IMR-90 (cell line): Measurements from ENCODE around the gene RPL10. TPM values are rescaled to one million over a fixed set of nuclear protein-coding genes. Genes with fewer than 3 reads are reported as not detected.

ENCODE experiments used
- ATAC-seq: fragments of 200-7000 bp; cut with Tn5 transposase; 2 replicates; pipeline ENCODE4 v1.9.1; 2020; ENCODE audit warnings: low read depth, mild to moderate bottlenecking, moderate library complexity
- BruUV-seq: library from RNA; stranded (reverse); fragments of 400-500 nt; replicated peaks from 2 replicates; lab custom pipeline; 2021; lab: Mats Ljungman, UMichigan
- CTCF ChIA-PET: fragments of 300-600 bp; formaldehyde crosslinking; extraction: SDS; loops from one replicate; lab custom pipeline; 2021; ENCODE audit warnings: antibody characterized with exemption; lab: Yijun Ruan, JAX
- POLR2A ChIA-PET: fragments of 300-600 bp; sonication (Branson Sonifier 250); formaldehyde crosslinking; loops from one replicate; lab custom pipeline; 2022; ENCODE audit warnings: antibody characterized with exemption; ENCODE audit not compliant: unreplicated experiment; lab: Charles Lee
- DNase-seq: peaks from one replicate; pipeline ENCODE4 v3.0.0; 2013
- H2AFZ ChIP-seq: replicated peaks from 2 replicates; pipeline ENCODE3; 2013; ENCODE audit warnings: low read length, mild to moderate bottlenecking; ENCODE audit not compliant: poor library complexity
- H2AK5ac ChIP-seq: 2 replicates; pipeline ENCODE4 v1.6.1; 2013; ENCODE audit warnings: low read depth, low read length, inconsistent platforms
- H2AK9ac ChIP-seq: replicated peaks from 2 replicates; pipeline ENCODE3; 2013; ENCODE audit warnings: mild to moderate bottlenecking, low read depth, low read length, moderate library complexity; ENCODE audit not compliant: poor library complexity
- H2BK120ac ChIP-seq: 2 replicates; pipeline ENCODE4 v1.6.1; 2013; ENCODE audit warnings: low read depth, low read length, inconsistent platforms
- H2BK15ac ChIP-seq: 3 replicates; pipeline ENCODE4 v1.6.1; 2013; ENCODE audit warnings: low read depth, low read length, inconsistent platforms
- H2BK20ac ChIP-seq: 2 replicates; pipeline ENCODE4 v1.6.1; 2013; ENCODE audit warnings: low read depth, mild to moderate bottlenecking, inconsistent platforms, low read length, moderate library complexity
- H2BK5ac ChIP-seq: 2 replicates; pipeline ENCODE4 v1.6.1; 2013; ENCODE audit warnings: mild to moderate bottlenecking, low read depth, low read length, inconsistent platforms; ENCODE audit not compliant: poor library complexity, severe bottlenecking
- H3K14ac ChIP-seq: replicated peaks from 2 replicates; pipeline ENCODE4 v1.6.1; 2013; ENCODE audit warnings: low read depth, low read length, inconsistent platforms
- H3K18ac ChIP-seq: 2 replicates; pipeline ENCODE4 v1.6.1; 2013; ENCODE audit warnings: low read depth, low read length, control low read depth
- H3K23ac ChIP-seq: 2 replicates; pipeline ENCODE4 v1.6.1; 2013; ENCODE audit warnings: low read depth, low read length, inconsistent platforms
- H3K27ac ChIP-seq: 2 replicates; pipeline ENCODE4 v1.5.1; 2013; ENCODE audit warnings: mild to moderate bottlenecking, control low read depth, low read length; ENCODE audit not compliant: insufficient read depth
- H3K27me3 ChIP-seq: 2 replicates; pipeline ENCODE4 v1.6.1; 2013; ENCODE audit warnings: low read length; ENCODE audit not compliant: control insufficient read depth, insufficient read depth
- H3K36me3 ChIP-seq: 2 replicates; pipeline ENCODE4 v1.6.1; 2013; ENCODE audit warnings: low read length, mixed read lengths; ENCODE audit not compliant: control insufficient read depth, insufficient read depth
- H3K4ac ChIP-seq: 2 replicates; pipeline ENCODE4 v1.6.1; 2013; ENCODE audit warnings: low read depth, low read length, inconsistent platforms
- H3K4me1 ChIP-seq: 2 replicates; pipeline ENCODE4 v1.6.1; 2013; ENCODE audit warnings: low read length, mixed read lengths; ENCODE audit not compliant: control insufficient read depth, insufficient read depth
- H3K4me2 ChIP-seq: 2 replicates; pipeline ENCODE4 v1.6.1; 2013; ENCODE audit warnings: low read depth, mild to moderate bottlenecking, control low read depth, low read length, moderate library complexity
- H3K4me3 ChIP-seq: 2 replicates; pipeline ENCODE4 v1.5.1; 2013; ENCODE audit warnings: low read depth, mild to moderate bottlenecking, control low read depth, low read length, moderate library complexity; ENCODE audit not compliant: insufficient read depth
- H3K56ac ChIP-seq: 2 replicates; pipeline ENCODE4 v1.6.1; 2013; ENCODE audit warnings: low read length, inconsistent platforms; ENCODE audit not compliant: insufficient read depth; ENCODE audit errors: extremely low read depth
- H3K79me1 ChIP-seq, 2 experiments: 2 replicates each; pipeline ENCODE4 v1.6.1; 2013; ENCODE audit warnings: low read length in 2 of 2, inconsistent platforms in 1 of 2, low read depth in 1 of 2
- H3K9ac ChIP-seq: 2 replicates; pipeline ENCODE4 v1.6.1; 2013; ENCODE audit warnings: low read depth, low read length, control low read depth
- H3K9me1 ChIP-seq: 2 replicates; pipeline ENCODE4 v1.6.1; 2013; ENCODE audit warnings: low read length, inconsistent platforms; ENCODE audit not compliant: insufficient read depth
- H3K9me3 ChIP-seq: 2 replicates; pipeline ENCODE4 v1.6.1; 2013; ENCODE audit warnings: low read length; ENCODE audit not compliant: control insufficient read depth, insufficient read depth
- H4K20me1 ChIP-seq: 2 replicates; pipeline ENCODE4 v1.6.1; 2013; ENCODE audit warnings: low read length, inconsistent platforms; ENCODE audit not compliant: insufficient read depth
- H4K5ac ChIP-seq: 2 replicates; pipeline ENCODE4 v1.6.1; 2013; ENCODE audit warnings: mild to moderate bottlenecking, low read depth, low read length, control low read depth
- H4K8ac ChIP-seq, 2 experiments: 2 replicates each; pipeline ENCODE4 v1.6.1; 2013; ENCODE audit warnings: low read depth in 2 of 2, low read length in 2 of 2, control low read depth in 1 of 2, inconsistent platforms in 1 of 2
- H4K91ac ChIP-seq: 2 replicates; pipeline ENCODE4 v1.6.1; 2013; ENCODE audit warnings: low read depth, low read length, inconsistent platforms; ENCODE audit not compliant: insufficient read depth
- BHLHE40 ChIP-seq: fragments of 150-350 bp; IDR thresholded peaks from 2 replicates; pipeline ENCODE4 v1.6.1; 2016; ENCODE audit warnings: mild to moderate bottlenecking, low read depth, low read length
- CEBPB ChIP-seq: IDR thresholded peaks from 2 replicates; pipeline ENCODE4 v1.6.1; 2012; ENCODE audit warnings: low read depth, low read length, improper control_type of control experiment
- CHD1 ChIP-seq: IDR thresholded peaks from 2 replicates; pipeline ENCODE4 v1.6.1; 2012; ENCODE audit warnings: low read depth, low read length, improper control_type of control experiment
- CTCF ChIP-seq: conservative IDR thresholded peaks from 2 replicates; pipeline ENCODE4 v1.5.1; 2012; ENCODE audit warnings: mild to moderate bottlenecking, low read depth, low read length, improper control_type of control experiment
- FOS ChIP-seq: fragments of 150-350 bp; IDR thresholded peaks from 2 replicates; pipeline ENCODE4 v1.6.1; 2016; ENCODE audit warnings: low read depth, low read length
- MAFK ChIP-seq: IDR thresholded peaks from 2 replicates; pipeline ENCODE4 v1.6.1; 2012; ENCODE audit warnings: low read depth, low read length, improper control_type of control experiment
- MAZ ChIP-seq: IDR thresholded peaks from 2 replicates; pipeline ENCODE4 v1.6.1; 2012; ENCODE audit warnings: low read depth, mild to moderate bottlenecking, low read length, improper control_type of control experiment, moderate library complexity, borderline replicate concordance
- MXI1 ChIP-seq: IDR thresholded peaks from 2 replicates; pipeline ENCODE4 v1.6.1; 2012; ENCODE audit warnings: low read depth, mild to moderate bottlenecking, low read length, moderate library complexity, borderline replicate concordance
- POLR2A ChIP-seq: IDR thresholded peaks from 2 replicates; pipeline ENCODE4 v1.6.1; 2012; ENCODE audit warnings: mild to moderate bottlenecking, low read depth, low read length
- RAD21 ChIP-seq: IDR thresholded peaks from 2 replicates; pipeline ENCODE4 v1.6.1; 2012; ENCODE audit warnings: low read length, improper control_type of control experiment
- RCOR1 ChIP-seq: IDR thresholded peaks from 2 replicates; pipeline ENCODE4 v1.6.1; 2012; ENCODE audit warnings: mild to moderate bottlenecking, low read length, improper control_type of control experiment; ENCODE audit not compliant: insufficient replicate concordance
- SMC3 ChIP-seq: fragments of 150-350 bp; IDR thresholded peaks from 2 replicates; pipeline ENCODE4 v1.6.1; 2016; ENCODE audit warnings: low read depth, mild to moderate bottlenecking, antibody characterized with exemption, low read length, moderate library complexity
- WGBS, 2 experiments: methylation state at CpG; one replicate each; pipeline versions ENCODE4 v1.1.5 to v1.1.7; 2013; ENCODE audit warnings: missing lambda C conversion rate in 2 of 2; ENCODE audit not compliant: insufficient read length in 1 of 2; ENCODE audit errors: extremely low coverage in 2 of 2; 5-methylcytosine and 5-hydroxymethylcytosine counted together
- dilution Hi-C: fragments of 300-500 bp; cut with HindIII; formaldehyde crosslinking; loops from one replicate; pipeline ENCODE4 v1.14.3; 2018; ENCODE audit warnings: low sequenced_read_pairs; ENCODE audit not compliant: unreplicated experiment
- in situ Hi-C: fragments of 300-500 bp; cut with MboI; formaldehyde crosslinking; loops from 3 replicates; pipeline ENCODE4 v1.14.3; 2019; ENCODE audit warnings: low sequenced_read_pairs, inconsistent platforms, mixed read lengths
- intact Hi-C: fragments of 100-400 bp; cut with micrococcal nuclease; formaldehyde crosslinking; loops from 2 replicates; pipeline ENCODE4 v1.10.0; 2022
- polyA plus RNA-seq, 3 experiments: library from polyadenylated mRNA; depleted of rRNA; stranded (reverse); fragments of >200 nt; gene quantifications; 2 replicates each; pipeline ENCODE4 v1.2.3, GENCODE V29; 2012; ENCODE audit warnings: low replicate concordance in 1 of 3
- total RNA-seq: library from RNA; depleted of rRNA; stranded (reverse); fragments of >200 nt; gene quantifications from 2 replicates; pipeline ENCODE4 v1.2.3, GENCODE V29; 2012
- TF ChIP-seq, protein P1 (sequence below): fragments of 150-350 bp; IDR thresholded peaks from 2 replicates; pipeline ENCODE4 v1.6.1; 2016; ENCODE audit warnings: low read depth, mild to moderate bottlenecking, low read length, moderate library complexity, borderline replicate concordance
- TF ChIP-seq, protein P2 (sequence below): fragments of 150-350 bp; IDR thresholded peaks from 2 replicates; pipeline ENCODE4 v1.6.1; 2017; ENCODE audit warnings: mild to moderate bottlenecking, antibody characterized with exemption, low read length, low read depth

RPL10 gene
- total and polyA plus RNA-seq, 2 of the 4 experiments (the other 2 are of a cell fraction): 1,582 to 7,467 TPM

DNA sequence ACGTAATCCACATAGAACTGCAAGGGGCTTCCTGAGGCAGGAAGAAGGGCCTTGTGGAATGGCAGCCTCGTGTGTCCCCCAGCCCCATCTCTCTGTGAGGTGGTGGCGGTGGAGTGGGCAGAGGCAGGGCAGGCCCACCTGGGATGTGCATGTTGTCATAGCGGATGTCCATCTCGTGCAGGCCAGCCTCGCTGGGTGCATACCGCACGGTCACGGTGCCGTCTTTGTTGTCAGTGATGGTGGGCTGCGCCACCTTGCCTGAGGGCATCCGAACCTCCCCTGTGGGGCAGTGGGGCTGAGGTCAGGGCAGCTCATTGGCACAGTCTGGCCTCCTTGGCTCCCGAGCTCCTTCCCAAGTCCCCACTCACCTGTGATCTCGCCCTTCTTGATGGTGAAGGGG, 44.2 kb upstream of the RPL10 start:
- no peak overlapping the region for H4K5ac ChIP-seq
- H2BK20ac ChIP-seq: no peak overlapping the region
- no peak overlapping the region for H2BK15ac ChIP-seq
- peak overlapping the region; percentile 56 for H2AFZ ChIP-seq
- H3K27me3 ChIP-seq: no peaks in the 10 kb centered on the region
- no peak overlapping the region for H2BK120ac ChIP-seq
- no peak overlapping the region for H4K91ac ChIP-seq
- H3K4ac ChIP-seq: no peak overlapping the region
- no peak overlapping the region for H3K27ac ChIP-seq
- ChIA-PET POLR2A (no interaction called here), CTCF (no interaction called here)
- no peak overlapping the region for H3K4me2 ChIP-seq
- no peak overlapping the region for H2AK9ac ChIP-seq
- H3K9ac ChIP-seq: no peak overlapping the region
- no peak overlapping the region for H3K14ac ChIP-seq
- BruUV-seq: no TSS peak
- ATAC-seq (no peak; the same call in 1 of the 2 replicates), DNase-seq (no peak)
- no peak overlapping the region for H2BK5ac ChIP-seq
- no peaks in the 10 kb centered on the region for H3K9me1 ChIP-seq
- H3K18ac ChIP-seq: no peak overlapping the region
- peaks cover 100% of the 10 kb centered on the region for H4K20me1 ChIP-seq
- H2AK5ac ChIP-seq: no peak overlapping the region
- no peak overlapping the region for H3K4me3 ChIP-seq
- H3K23ac ChIP-seq: no peak overlapping the region
- H3K79me1 ChIP-seq: peaks cover 10 to 45% of the 10 kb centered on the region in 2 experiments; a peak in 3 of 4 replicates
- intact Hi-C loops (no loop called here), dilution Hi-C loops (no loop called here), in situ Hi-C loops (no loop called here)
- WGBS, 2 experiments: 68% methylated on average over 2 of the region's 14 CpGs; no CpG with 5 or more reads in 1 of the 2 experiments
- H3K4me1 ChIP-seq: no peaks in the 10 kb centered on the region
- H3K56ac ChIP-seq: no peak overlapping the region
- no peaks in the 10 kb centered on the region for H3K9me3 ChIP-seq
- H4K8ac ChIP-seq: no peak overlapping the region
- peaks cover 98% of the 10 kb centered on the region for H3K36me3 ChIP-seq
- no peak for TF ChIP-seq CHD1
- TF ChIP-seq MAZ: no peak
- TF ChIP-seq POLR2A: no peak
- TF ChIP-seq SMC3: no peak
- no peak for TF ChIP-seq CTCF
- no peak for TF ChIP-seq CEBPB
- no peak for TF ChIP-seq RCOR1
- no peak for TF ChIP-seq FOS
- TF ChIP-seq MXI1: no peak
- TF ChIP-seq, protein P1, sequence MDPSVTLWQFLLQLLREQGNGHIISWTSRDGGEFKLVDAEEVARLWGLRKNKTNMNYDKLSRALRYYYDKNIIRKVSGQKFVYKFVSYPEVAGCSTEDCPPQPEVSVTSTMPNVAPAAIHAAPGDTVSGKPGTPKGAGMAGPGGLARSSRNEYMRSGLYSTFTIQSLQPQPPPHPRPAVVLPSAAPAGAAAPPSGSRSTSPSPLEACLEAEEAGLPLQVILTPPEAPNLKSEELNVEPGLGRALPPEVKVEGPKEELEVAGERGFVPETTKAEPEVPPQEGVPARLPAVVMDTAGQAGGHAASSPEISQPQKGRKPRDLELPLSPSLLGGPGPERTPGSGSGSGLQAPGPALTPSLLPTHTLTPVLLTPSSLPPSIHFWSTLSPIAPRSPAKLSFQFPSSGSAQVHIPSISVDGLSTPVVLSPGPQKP: no peak
- TF ChIP-seq RAD21: no peak
- TF ChIP-seq, protein P2, sequence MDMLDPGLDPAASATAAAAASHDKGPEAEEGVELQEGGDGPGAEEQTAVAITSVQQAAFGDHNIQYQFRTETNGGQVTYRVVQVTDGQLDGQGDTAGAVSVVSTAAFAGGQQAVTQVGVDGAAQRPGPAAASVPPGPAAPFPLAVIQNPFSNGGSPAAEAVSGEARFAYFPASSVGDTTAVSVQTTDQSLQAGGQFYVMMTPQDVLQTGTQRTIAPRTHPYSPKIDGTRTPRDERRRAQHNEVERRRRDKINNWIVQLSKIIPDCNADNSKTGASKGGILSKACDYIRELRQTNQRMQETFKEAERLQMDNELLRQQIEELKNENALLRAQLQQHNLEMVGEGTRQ: no peak
- no peak for TF ChIP-seq BHLHE40
- TF ChIP-seq MAFK: no peak
